ENCODE data around the gene LTA4H.
"Not testable (repeated sequence)": the region's sequence is repeated elsewhere in the genome, so short reads cannot be mapped to it uniquely, and the experiment has no call there.

The LTA4H gene

GRCh38 chr12:95988506-95989275, 46.7 kb downstream of the LTA4H start:
- DNase-seq: peak; percentile 55

GRCh38 chr12:95986635-95987570, 48.5 kb downstream of the LTA4H start:
- no peak for DNase-seq

DNA sequence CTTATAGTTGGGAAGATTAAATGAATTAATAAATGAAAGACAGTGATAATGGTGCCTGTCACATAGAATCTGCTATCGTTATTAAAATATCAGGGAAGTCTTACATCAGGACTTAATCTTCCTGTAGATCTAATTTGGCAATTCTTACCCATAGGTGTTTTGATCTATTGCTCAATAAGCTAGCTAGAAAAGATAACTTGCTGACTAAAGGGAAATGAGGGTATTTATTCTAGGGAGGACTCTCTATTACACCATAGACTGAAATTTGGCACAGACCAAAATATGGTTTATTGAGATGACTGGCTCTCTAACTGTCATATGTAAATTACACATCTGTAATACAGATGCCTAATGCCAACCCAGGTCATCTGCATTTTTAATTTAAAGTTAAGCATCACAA, 50.7 kb downstream of the LTA4H start:
- no peak for DNase-seq

GRCh38 chr12:95982602-95983001, 52.8 kb downstream of the LTA4H start:
- DNase-seq: no peak

- no peak for DNase-seq
Measured at GRCh38 chr12:95980437-95980836, 55.0 kb downstream of the LTA4H start.

DNA sequence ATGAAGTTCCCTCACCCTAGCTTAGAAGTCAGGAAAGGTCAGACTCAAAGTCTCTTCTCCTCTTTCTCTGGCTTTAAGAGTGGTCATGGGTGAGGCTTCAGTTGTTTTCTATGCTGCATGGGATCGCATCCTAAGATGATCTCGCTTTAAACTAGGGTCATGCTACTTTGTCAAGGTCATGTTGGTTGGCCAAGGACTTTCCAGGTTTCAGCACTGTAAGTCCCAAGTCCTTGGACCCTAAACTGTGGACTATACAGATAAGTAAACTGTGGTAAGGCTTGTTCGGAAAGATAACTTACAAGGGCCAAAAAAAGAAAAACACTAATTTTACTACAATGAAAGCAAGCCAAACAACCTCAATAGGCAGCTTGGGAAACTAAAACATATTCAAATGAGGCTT, 56.6 kb downstream of the LTA4H start:
- no peak for DNase-seq

DNA sequence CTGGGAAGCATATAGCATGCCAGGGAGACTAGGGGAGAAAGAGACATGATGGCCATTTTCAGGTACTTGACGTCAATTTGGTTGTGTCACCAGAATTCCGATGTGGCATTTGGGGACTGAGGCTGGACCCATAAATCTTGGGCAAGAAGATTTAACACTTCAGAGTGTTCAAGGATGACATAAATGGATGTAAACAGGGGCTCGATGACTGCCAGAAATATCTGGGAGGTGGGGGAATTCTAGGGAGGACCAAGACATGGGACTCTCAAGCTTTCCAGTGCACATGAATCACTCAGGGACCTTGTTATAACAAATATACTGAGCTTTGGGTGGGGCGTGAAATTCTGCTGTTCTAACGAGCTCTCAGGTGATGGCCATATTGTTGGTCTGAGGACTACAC, 57.0 kb downstream of the LTA4H start:
- no peak for DNase-seq

GRCh38 chr12:95977764-95978305, 57.6 kb downstream of the LTA4H start:
- DNase-seq: no peak

DNA sequence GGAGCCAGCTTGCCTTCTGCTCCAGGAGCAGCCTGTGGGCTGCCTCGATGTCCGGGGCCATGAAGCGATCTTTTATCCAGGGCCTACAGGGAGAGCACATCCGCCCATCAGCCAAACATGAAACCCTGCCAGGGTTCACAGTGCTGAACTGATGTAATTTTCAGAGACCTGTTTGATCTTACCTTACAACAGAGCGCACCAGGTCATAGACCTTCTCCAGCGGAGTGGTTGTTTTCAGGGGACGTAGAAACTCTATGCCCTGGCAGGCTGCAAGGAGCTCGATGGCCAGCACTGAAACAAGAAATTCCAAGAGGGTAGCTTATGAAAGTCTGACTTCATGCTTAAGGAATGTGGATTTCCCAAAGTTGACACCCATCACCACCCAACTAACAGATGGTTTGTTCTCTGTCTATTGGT, 59.0 kb downstream of the LTA4H start:
- DNase-seq: no peak

DNA sequence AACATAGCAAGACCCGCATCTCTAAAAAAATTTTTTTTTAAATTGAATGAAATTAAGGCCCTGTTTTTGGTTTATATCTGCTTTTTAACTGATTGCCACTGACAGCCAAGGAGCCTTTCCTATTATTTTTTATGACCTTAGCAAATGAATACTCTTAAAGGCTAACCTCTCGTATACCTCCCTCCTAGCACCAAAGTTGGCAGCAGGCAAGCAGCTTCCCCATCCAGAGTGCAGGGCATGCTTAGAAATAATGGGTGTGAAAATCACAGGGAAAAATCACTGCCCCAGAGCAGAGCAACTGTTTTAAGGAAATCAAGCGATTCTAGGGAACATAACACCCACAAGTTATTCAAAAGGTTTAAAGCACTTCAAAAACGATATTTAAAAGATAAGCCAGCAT, 59.9 kb downstream of the LTA4H start:
- DNase-seq: no peak

GRCh38 chr12:95974358-95974757, 61.0 kb downstream of the LTA4H start:
- no peak for DNase-seq

- peak; percentile 50 for DNase-seq
Measured at GRCh38 chr12:95972832-95973456, 62.4 kb downstream of the LTA4H start.

- no peak for DNase-seq
Measured at GRCh38 chr12:95970905-95971304, 64.5 kb downstream of the LTA4H start.

GRCh38 chr12:95969116-95969515, 66.3 kb downstream of the LTA4H start:
- not testable (repeated sequence) for DNase-seq

GRCh38 chr12:95967301-95967700, 68.1 kb downstream of the LTA4H start:
- no peak for DNase-seq

DNA sequence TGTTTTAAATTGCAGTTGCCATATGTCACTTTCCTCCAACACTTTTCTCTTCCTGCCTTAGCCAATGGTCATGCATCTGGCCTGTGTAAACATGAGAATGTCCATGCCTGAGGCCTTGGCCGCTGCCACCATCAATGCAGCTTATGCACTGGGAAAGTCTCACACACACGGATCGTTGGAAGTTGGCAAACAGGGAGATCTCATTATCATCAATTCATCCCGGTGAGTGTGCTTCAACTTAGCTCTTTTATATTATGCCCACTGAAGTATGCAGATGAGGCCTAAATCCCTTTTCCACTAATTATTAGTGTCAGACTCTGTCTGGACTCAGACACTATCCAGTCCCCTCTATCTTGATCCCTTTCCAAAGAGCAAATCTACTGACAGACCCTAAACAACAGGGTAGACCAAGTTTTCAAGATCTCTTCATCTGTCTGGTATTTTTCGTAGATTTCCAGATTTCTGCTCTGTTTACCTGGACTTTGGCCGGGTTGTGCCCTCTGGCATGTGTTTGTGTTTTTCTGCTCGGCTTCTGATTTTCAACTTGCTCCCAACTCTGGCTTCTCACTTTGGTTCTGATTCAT, 69.0 kb downstream of the LTA4H start:
- DNase-seq: peak; percentile 17

DNA sequence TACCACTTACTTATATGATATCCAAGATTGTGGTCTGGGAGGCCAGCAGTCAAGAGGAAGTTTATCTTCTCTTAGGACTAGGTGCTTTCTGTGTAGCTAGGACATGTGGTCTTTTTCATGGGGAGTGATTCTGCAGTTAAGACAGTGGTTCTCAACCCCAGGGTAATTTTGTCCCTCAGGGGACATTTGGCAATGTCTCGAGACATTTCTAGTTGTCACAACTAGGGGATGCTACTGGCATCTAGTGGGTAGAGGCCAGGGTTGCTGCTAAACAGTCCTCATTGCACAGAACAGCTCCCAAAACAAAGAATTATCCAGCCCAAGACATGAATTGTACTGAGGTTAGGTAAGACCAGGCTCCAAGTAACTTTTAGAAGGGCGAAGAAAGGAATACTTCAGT, 72.3 kb downstream of the LTA4H start:
- peak; percentile 42 for DNase-seq

GRCh38 chr12:95962222-95962621, 73.2 kb downstream of the LTA4H start:
- DNase-seq: no peak

GRCh38 chr12:95960241-95960640, 75.1 kb downstream of the LTA4H start:
- no peak for DNase-seq

GRCh38 chr12:95959107-95959506, 76.3 kb downstream of the LTA4H start:
- DNase-seq: peak; percentile 39

DNA sequence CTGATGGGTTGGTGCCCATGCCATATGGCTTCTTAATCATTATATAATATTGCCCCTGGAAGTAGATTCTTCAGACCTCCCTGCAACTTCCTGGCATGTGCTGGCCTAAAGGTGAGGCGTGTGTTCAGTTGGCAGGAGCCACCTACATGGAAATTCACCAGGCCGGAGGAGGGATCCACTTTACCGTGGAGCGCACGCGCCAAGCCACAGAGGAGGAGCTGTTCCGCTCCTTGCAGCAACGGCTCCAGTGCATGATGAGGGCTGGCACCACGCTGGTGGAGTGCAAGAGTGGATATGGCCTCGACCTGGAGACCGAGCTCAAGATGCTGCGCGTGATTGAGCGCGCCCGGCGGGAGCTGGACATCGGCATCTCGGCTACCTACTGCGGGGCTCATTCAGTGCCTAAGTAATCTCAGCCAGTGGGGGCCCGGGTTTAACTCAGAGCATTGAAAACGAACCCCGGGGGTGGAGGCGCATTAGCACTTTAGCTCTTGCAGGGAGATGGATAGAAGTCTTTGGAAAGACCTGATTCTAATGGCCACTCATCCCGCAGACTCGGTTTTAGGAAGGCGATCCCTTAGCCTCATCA, 78.7 kb downstream of the LTA4H start:
- no peak for DNase-seq

GRCh38 chr12:95955549-95956159, 79.7 kb downstream of the LTA4H start:
- no peak for DNase-seq
